ENCODE results near the gene CYB5R3.
"Not testable (repeated sequence)": the region's sequence is repeated elsewhere in the genome, so short reads cannot be mapped to it uniquely, and the experiment has no call there.

Gene CYB5R3

GRCh38 chr22:42620084-42620483, 29.1 kb downstream of the CYB5R3 start:
- no peak overlapping the region for H3K4me3 ChIP-seq (ENCODE audit: low read depth, low read length)
- no peak for TF ChIP-seq CTCF (IDR thresholded peaks at IDR 0.05; ENCODE audit: borderline replicate concordance, insufficient read depth, low read depth, low read length)

- no peak overlapping the region for H3K4me3 ChIP-seq (ENCODE audit: low read depth, low read length)
- TF ChIP-seq CTCF (IDR thresholded peaks at IDR 0.05; ENCODE audit: borderline replicate concordance, insufficient read depth, low read depth, low read length), result no peak
Observed at GRCh38 chr22:42619261-42620063, 29.7 kb downstream of the CYB5R3 start.

GRCh38 chr22:42617155-42617983, 31.8 kb downstream of the CYB5R3 start:
- H3K4me3 ChIP-seq (ENCODE audit: low read depth, low read length), result no peak overlapping the region
- TF ChIP-seq CTCF (IDR thresholded peaks at IDR 0.05; ENCODE audit: borderline replicate concordance, insufficient read depth, low read depth, low read length), result no peak

GRCh38 chr22:42615860-42616175, 33.4 kb downstream of the CYB5R3 start:
- not testable (repeated sequence) for H3K4me3 ChIP-seq (ENCODE audit: low read depth, low read length)

GRCh38 chr22:42615092-42615859, 33.9 kb downstream of the CYB5R3 start:
- H3K4me3 ChIP-seq (ENCODE audit: low read depth, low read length), result no peak overlapping the region
- TF ChIP-seq CTCF (IDR thresholded peaks at IDR 0.05; ENCODE audit: borderline replicate concordance, insufficient read depth, low read depth, low read length), result no peak

- H3K4me3 ChIP-seq (ENCODE audit: low read depth, low read length), result peak within 1 kb of the TSS; percentile 94
- peak; percentile 8; the same call in 1 of the 2 replicates for TF ChIP-seq CTCF (IDR thresholded peaks at IDR 0.05; ENCODE audit: borderline replicate concordance, insufficient read depth, low read depth, low read length)
Observed at GRCh38 chr22:42614312-42615091, 34.7 kb downstream of the CYB5R3 start, which contains the start of gene POLDIP3. Gene POLDIP3, minus strand, starts transcription at chr22:42614883. Its CDS starts 26 bp downstream, at chr22:42614857.

All from GM12875 (cell line).